Loucy (cell line): ENCODE measurements around the gene OTC.

ENCODE experiments used
- H2AFZ ChIP-seq: fragments of 200-600 bp; sonication (generic); 2 replicates; pipeline ENCODE4 v1.6.0; 2016; ENCODE audit warnings: antibody characterized with exemption, mild to moderate bottlenecking, low read length, moderate library complexity
- H3F3A ChIP-seq: fragments of 200-600 bp; 2 replicates; pipeline ENCODE4 v1.6.0; 2016; ENCODE audit warnings: antibody characterized with exemption, low read depth, mild to moderate bottlenecking
- H3K27me3 ChIP-seq: fragments of 200-600 bp; sonication (generic); 2 replicates; pipeline ENCODE4 v1.6.1; 2014; ENCODE audit warnings: low read length, mild to moderate bottlenecking; ENCODE audit not compliant: insufficient read depth, poor library complexity, severe bottlenecking
- H3K36me3 ChIP-seq: fragments of 200-600 bp; sonication (generic); 2 replicates; pipeline ENCODE4 v1.6.1; 2016; ENCODE audit warnings: low read length; ENCODE audit not compliant: insufficient read depth
- H3K4me1 ChIP-seq: fragments of 200-600 bp; sonication (generic); 2 replicates; pipeline ENCODE4 v1.5.1; 2014; ENCODE audit warnings: low read length, mild to moderate bottlenecking; ENCODE audit not compliant: insufficient read depth, poor library complexity, severe bottlenecking
- H3K4me2 ChIP-seq: fragments of 200-600 bp; sonication (generic); 2 replicates; pipeline ENCODE4 v1.6.0; 2014; ENCODE audit warnings: antibody characterized with exemption, low read length, low read depth, mild to moderate bottlenecking; ENCODE audit not compliant: poor library complexity, severe bottlenecking
- H3K4me3 ChIP-seq: fragments of 200-600 bp; sonication (generic); 2 replicates; pipeline ENCODE4 v1.5.1; 2014; ENCODE audit warnings: low read length, mild to moderate bottlenecking, mixed read lengths; ENCODE audit not compliant: poor library complexity, severe bottlenecking
- H3K79me2 ChIP-seq: fragments of 200-600 bp; sonication (generic); 2 replicates; pipeline ENCODE4 v1.6.1; 2014; ENCODE audit warnings: low read length; ENCODE audit not compliant: insufficient read depth
- H3K9ac ChIP-seq: fragments of 200-600 bp; sonication (generic); 2 replicates; pipeline ENCODE4 v1.6.0; 2014; ENCODE audit warnings: mild to moderate bottlenecking, low read depth, low read length, moderate library complexity; ENCODE audit not compliant: poor library complexity, severe bottlenecking
- H3K9me2 ChIP-seq: fragments of 200-600 bp; sonication (generic); replicated peaks from 2 replicates; pipeline ENCODE4 v1.6.1; 2016; ENCODE audit warnings: low read depth, low read length, mixed read lengths
- H3K9me3 ChIP-seq: fragments of 200-600 bp; sonication (generic); 2 replicates; pipeline ENCODE4 v1.6.1; 2014; ENCODE audit warnings: mild to moderate bottlenecking, antibody characterized with exemption, low read length, low read depth; ENCODE audit not compliant: insufficient read depth
- H4K20me1 ChIP-seq: fragments of 200-600 bp; sonication (generic); 2 replicates; pipeline ENCODE4 v1.6.0; 2014; ENCODE audit warnings: antibody characterized with exemption, low read length, mild to moderate bottlenecking; ENCODE audit not compliant: insufficient read depth, poor library complexity, severe bottlenecking
- EZH2phosphoT487 ChIP-seq: fragments of 200-600 bp; IDR thresholded peaks from 2 replicates; pipeline ENCODE4 v1.6.1; 2018; ENCODE audit warnings: antibody characterized with exemption, mild to moderate bottlenecking, moderate library complexity, borderline replicate concordance
- TF ChIP-seq, protein P1 (sequence below): fragments of 200-600 bp; sonication (generic); conservative IDR thresholded peaks from 2 replicates; pipeline ENCODE4 v1.5.1; 2014; ENCODE audit warnings: mild to moderate bottlenecking, antibody characterized with exemption, low read length

OTC gene

DNA sequence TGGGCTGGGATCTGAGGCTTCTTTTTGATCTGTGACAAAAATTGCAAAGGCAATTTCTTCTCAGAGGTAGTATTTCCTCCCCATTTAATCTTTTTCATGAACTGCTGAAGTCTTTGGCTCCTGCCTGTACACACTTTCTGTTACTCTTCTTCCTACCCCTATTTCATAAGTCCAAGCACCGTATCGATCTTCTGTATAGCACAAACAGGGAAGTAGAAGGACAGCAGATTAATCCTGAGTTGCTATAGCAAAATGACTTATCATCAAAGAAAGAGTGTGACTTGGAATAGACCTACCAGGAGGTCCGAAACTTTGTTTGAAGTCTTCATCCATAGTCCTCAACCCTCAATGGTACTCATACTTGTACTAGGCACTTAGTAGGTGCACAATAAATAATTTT, 22.0 kb downstream of the OTC start:
- Histone ChIP-seq H3K4me2 (no peak overlapping the region), H3F3A (no peaks in the 10 kb centered on the region), H3K9me2 (no peaks in the 10 kb centered on the region), H3K79me2 (no peaks in the 10 kb centered on the region), H3K27me3 (no peaks in the 10 kb centered on the region), H2AFZ (no peak overlapping the region), H4K20me1 (no peaks in the 10 kb centered on the region), H3K9ac (no peak overlapping the region), H3K4me1 (peaks cover 9% of the 10 kb centered on the region), H3K9me3 (no peaks in the 10 kb centered on the region), H3K36me3 (no peaks in the 10 kb centered on the region), H3K4me3 (no peak overlapping the region)
- no peak for TF ChIP-seq EZH2phosphoT487
- TF ChIP-seq, protein P1, sequence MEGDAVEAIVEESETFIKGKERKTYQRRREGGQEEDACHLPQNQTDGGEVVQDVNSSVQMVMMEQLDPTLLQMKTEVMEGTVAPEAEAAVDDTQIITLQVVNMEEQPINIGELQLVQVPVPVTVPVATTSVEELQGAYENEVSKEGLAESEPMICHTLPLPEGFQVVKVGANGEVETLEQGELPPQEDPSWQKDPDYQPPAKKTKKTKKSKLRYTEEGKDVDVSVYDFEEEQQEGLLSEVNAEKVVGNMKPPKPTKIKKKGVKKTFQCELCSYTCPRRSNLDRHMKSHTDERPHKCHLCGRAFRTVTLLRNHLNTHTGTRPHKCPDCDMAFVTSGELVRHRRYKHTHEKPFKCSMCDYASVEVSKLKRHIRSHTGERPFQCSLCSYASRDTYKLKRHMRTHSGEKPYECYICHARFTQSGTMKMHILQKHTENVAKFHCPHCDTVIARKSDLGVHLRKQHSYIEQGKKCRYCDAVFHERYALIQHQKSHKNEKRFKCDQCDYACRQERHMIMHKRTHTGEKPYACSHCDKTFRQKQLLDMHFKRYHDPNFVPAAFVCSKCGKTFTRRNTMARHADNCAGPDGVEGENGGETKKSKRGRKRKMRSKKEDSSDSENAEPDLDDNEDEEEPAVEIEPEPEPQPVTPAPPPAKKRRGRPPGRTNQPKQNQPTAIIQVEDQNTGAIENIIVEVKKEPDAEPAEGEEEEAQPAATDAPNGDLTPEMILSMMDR = no peak

DNA sequence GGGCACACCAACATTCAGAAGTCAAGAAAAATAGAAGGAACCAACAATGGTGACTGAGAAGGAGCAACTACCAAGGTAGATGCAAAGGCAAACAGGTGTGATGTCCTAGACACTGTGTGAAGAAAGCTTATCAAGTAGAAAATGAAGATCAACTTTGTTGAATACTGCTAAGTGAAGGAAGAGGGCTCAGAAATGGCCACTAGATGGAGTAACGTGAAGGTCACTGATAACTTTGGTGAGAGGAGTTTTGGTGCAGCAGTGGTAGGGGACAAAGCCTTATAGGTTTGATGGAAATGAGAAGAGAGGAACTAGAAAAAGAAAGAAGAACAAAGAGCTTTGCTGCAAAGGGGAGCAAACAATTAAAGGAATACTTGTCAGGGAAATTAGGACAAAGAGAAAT, 23.5 kb downstream of the OTC start:
- H3K4me3 ChIP-seq = no peak overlapping the region
- H3K9me2 ChIP-seq = no peaks in the 10 kb centered on the region
- H2AFZ ChIP-seq = peak overlapping the region; percentile 59; the same call in 1 of the 2 replicates
- no peaks in the 10 kb centered on the region for H3K9me3 ChIP-seq
- H3K79me2 ChIP-seq = no peaks in the 10 kb centered on the region
- H3K27me3 ChIP-seq = no peaks in the 10 kb centered on the region
- peaks cover 9% of the 10 kb centered on the region for H3K4me1 ChIP-seq
- TF ChIP-seq, protein P1 = peak; percentile 63
- TF ChIP-seq EZH2phosphoT487 = no peak
- H3K9ac ChIP-seq = no peak overlapping the region
- no peaks in the 10 kb centered on the region for H4K20me1 ChIP-seq
- no peaks in the 10 kb centered on the region for H3K36me3 ChIP-seq
- no peaks in the 10 kb centered on the region for H3F3A ChIP-seq
- no peak overlapping the region for H3K4me2 ChIP-seq

DNA sequence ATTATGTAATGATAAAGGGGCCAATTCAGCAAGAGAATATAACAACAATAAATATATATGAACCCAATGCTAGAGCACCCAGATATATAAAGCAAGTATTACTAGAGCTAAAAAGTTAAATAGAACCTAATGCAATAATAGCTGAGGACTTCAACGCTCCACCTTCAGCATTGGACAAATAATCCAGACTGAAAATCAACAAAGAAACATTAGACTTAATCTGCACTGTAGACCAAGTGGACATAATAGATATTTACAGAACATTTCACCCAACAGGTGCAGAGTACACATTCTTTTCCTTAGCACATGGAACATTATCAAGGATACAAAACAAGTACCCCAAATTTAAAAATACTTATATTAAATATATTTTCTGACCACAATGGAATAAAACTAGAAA, 24.3 kb downstream of the OTC start:
- Histone ChIP-seq H4K20me1 (no peaks in the 10 kb centered on the region), H3K9me2 (no peaks in the 10 kb centered on the region), H3K36me3 (no peaks in the 10 kb centered on the region), H3K27me3 (no peaks in the 10 kb centered on the region), H3F3A (no peaks in the 10 kb centered on the region), H3K4me1 (peaks cover 6% of the 10 kb centered on the region), H2AFZ (no peak overlapping the region), H3K9me3 (no peaks in the 10 kb centered on the region), H3K9ac (no peak overlapping the region), H3K4me2 (no peak overlapping the region), H3K4me3 (no peak overlapping the region), H3K79me2 (no peaks in the 10 kb centered on the region)
- no peak for TF ChIP-seq EZH2phosphoT487
- TF ChIP-seq, protein P1 = no peak
